Myocyte (in vitro differentiated cells): Measurements from ENCODE around the gene OPCML. TPM values are rescaled to one million over a fixed set of nuclear protein-coding genes. Genes with fewer than 3 reads are reported as not detected.
A peak's percentile ranks its signal among the peaks of the same experiment; 100 is the strongest.

Experiments
- DNase-seq: peaks from one replicate; pipeline ENCODE4 v3.0.0-alpha.2; 2012; ENCODE audit warnings: low read depth
- total RNA-seq: library from RNA; depleted of rRNA; stranded (reverse); fragments of >200 nt; gene quantifications from 2 replicates; pipeline ENCODE4 v1.2.3, GENCODE V29; 2014

Gene OPCML
- total RNA-seq, 1 donor from 2014 or later: not detected

- DNase-seq: no peak
Observed at GRCh38 chr11:132539590-132540368, 992.5 kb downstream of the OPCML start.

- no peak for DNase-seq
Observed at GRCh38 chr11:132538642-132539041, 993.7 kb downstream of the OPCML start.

GRCh38 chr11:132535830-132536229 lies 996.5 kb downstream of the OPCML start:
- no peak for DNase-seq

- DNase-seq: no peak
Observed at GRCh38 chr11:132531921-132532320, 1000.4 kb downstream of the OPCML start.

- no peak for DNase-seq
Observed at GRCh38 chr11:132528181-132528580, 1004.1 kb downstream of the OPCML start.

- no peak for DNase-seq
Observed at GRCh38 chr11:132523929-132524328, 1008.4 kb downstream of the OPCML start.

DNA sequence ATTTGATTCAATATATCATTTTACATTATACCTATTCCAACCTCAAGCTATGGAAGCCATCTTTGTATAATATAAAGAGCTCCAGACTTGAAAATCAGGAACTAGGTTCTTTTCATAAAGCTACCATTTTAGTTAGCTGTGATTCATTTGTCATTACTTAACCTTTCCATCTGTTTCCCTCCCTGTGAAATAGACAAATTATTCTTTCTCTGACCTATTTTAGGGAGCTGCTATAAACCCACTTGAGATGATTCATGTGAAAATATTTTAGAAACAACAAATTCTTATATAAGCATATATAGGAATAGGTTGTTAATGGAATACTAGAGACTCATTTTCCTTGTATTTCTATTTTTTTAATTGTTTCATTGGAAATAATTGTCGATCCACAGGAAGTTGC lies 1012.1 kb downstream of the OPCML start:
- DNase-seq: no peak

- DNase-seq: no peak
Observed at GRCh38 chr11:132519241-132519815, 1013.0 kb downstream of the OPCML start.

DNA sequence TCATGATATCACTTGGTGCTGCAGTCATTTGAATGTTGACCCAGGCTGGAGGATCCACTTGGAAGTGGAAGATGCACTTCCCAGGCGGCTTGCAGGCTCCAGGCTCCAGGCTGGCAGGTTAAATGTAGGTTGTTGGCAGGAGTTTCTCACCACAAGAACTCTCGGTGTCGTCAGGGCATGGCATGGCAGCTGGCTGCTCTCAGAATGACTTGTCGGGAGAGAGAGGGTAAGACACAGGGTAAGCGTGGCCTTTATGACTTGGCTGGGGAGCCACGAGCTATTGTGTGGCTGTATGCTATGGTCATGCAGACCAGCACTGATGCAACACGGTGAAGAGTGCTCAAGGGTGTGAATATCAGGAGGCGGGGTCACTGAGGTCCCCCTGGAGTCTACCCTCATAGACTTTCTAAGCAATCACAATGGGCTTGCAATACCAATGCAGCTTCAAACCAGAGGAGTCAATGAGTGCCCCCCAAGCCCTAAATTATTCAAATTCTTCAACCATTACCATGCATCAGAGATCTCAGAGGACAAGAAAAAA lies 1027.7 kb downstream of the OPCML start:
- DNase-seq: peak; percentile 3

GRCh38 chr11:132501356-132501755 lies 1030.9 kb downstream of the OPCML start:
- no peak for DNase-seq

- DNase-seq: no peak
Observed at GRCh38 chr11:132499661-132500060, 1032.6 kb downstream of the OPCML start.

DNA sequence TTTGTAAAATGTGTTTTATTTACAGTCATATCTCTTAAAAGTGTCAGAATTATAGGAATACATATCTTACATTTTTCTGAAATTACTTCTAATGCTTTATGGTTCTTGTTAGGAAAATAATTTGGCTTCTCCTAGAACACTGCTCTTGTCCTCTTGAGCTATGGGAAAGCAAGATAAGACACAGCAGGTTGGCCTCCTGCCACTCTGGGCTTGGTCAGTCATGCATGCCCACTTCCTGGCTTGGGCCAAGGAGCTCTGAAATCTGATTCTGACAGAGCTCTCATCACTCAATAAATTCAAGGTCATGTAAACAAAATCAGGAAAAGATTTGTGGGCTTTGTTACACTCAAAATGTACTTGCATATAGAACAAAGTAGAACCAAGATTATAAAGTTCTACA lies 1036.0 kb downstream of the OPCML start:
- no peak for DNase-seq

DNA sequence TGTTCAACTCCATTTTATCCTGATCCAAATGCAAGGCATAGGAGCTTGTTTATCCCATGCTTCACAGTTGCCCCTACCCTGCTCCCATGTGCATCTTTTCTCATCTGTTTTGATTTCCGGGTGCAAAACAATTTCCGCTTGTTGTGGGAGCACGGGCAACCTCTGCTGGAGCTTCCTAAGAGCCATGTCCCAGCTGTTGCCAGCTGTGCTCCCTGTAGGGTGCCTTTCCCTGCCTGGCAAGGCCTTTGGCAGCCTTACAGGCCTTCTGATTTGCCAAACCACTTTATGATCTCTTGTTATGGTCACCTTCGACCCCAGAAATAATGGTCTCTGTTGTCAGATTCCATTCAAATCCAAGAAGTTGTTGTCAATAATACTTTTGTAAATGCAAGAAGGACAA lies 1038.5 kb downstream of the OPCML start:
- no peak for DNase-seq

GRCh38 chr11:132490978-132491377 lies 1041.3 kb downstream of the OPCML start:
- DNase-seq: no peak

DNA sequence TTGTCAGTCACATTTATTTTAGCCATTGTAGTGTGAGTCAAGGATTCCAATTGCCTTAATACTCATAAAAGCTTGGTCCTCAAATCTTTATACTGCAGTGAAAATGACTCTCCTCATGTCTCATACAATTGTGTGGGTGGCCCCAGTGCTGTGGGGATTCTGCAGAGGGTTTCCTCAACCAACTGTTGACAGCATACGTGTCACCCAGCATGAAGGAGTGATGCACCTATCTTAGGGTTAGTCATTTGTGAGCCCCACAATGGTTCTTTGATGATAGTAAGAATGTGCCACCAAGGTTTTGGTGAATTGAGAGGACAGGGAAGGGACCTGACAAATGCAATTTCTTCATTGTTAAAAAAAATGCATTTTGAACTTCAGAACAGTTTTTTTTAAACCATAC lies 1046.2 kb downstream of the OPCML start:
- no peak for DNase-seq

GRCh38 chr11:132475026-132475425 lies 1057.3 kb downstream of the OPCML start:
- no peak for DNase-seq

- DNase-seq: no peak
Observed at GRCh38 chr11:132472411-132473172, 1059.7 kb downstream of the OPCML start.

- no peak for DNase-seq
Observed at GRCh38 chr11:132471466-132471865, 1060.8 kb downstream of the OPCML start.

DNA sequence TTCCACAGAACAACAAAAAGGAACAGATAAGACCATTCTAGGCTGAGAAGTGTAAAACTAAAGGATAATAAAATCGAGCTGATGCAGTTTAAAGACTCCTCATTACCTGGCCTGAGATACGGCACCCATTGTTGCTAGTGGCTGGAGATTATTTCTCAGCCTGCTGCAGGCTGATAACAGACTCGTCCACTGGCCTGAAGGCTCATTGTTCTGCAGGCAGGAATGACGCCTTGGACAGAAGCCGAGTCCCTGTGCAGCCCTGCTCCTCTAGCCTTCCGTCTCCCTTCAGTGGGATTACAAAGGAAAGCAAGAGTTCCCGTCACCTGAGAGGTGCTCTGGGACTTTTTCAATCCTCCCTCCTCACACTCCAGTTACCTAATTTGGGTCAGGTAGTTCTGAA lies 1065.3 kb downstream of the OPCML start:
- DNase-seq: no peak

GRCh38 chr11:132464939-132465338 lies 1067.4 kb downstream of the OPCML start:
- no peak for DNase-seq

DNA sequence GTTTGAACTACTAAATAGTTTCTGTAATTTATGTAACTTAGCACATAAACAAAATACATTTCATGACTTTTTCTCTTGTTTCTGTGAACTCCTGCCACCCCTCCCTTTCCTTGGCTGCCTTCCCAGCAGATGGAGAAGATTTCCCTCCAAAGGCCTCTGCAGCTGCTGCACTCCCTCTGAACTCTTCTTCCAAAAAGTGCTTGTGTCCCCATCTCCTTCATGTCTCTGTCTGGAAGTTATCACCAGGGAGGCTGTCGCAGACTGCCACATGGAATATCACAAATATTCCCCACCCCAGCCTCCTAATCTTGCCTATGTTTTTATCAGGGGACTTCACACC lies 1068.3 kb downstream of the OPCML start:
- peak; percentile 50 for DNase-seq
